ENCODE results near the gene XRCC4. TPM values are rescaled to one million over a fixed set of nuclear protein-coding genes. Genes with fewer than 3 reads are reported as not detected.

Gene XRCC4
- polyA plus RNA-seq, 1 donor, result 8.5 TPM

DNA sequence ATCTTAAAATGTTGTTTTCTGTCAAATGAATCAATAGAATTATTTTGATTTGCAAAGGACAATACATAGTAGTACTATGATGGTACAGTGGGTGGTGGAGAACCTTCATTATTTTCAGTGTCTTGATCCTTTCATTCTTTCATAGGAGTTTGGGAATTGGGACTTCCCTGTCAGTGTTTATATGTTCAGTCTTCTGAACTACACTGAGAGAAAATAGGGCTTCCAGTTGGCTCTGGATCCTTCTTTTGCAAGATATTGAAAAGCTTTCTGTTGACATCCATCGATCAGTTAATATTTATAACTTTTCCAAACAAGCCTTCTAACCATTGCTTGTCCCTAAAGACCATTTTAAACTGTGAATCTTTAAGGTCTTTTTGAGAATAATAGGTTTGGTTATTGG is 94.7 kb downstream of the XRCC4 start:
- Histone ChIP-seq H3K4me3 (ENCODE audit: low read length) (no peak overlapping the region), H3K27me3 (ENCODE audit: control insufficient read depth, insufficient read depth, low read length) (no peaks in the 10 kb centered on the region), H3K9me3 (ENCODE audit: control insufficient read depth, low read depth, low read length) (no peaks in the 10 kb centered on the region), H3K36me3 (ENCODE audit: control insufficient read depth, insufficient read depth, low read length) (no peaks in the 10 kb centered on the region), H3K4me1 (ENCODE audit: control insufficient read depth, insufficient read depth, low read length) (no peaks in the 10 kb centered on the region), H3K27ac (ENCODE audit: low read length) (no peak overlapping the region)
- WGBS (ENCODE audit: insufficient coverage, low lambda C conversion rate), result no CpG with 5 or more reads among the region's 1 CpG
- no peak for DNase-seq

DNA sequence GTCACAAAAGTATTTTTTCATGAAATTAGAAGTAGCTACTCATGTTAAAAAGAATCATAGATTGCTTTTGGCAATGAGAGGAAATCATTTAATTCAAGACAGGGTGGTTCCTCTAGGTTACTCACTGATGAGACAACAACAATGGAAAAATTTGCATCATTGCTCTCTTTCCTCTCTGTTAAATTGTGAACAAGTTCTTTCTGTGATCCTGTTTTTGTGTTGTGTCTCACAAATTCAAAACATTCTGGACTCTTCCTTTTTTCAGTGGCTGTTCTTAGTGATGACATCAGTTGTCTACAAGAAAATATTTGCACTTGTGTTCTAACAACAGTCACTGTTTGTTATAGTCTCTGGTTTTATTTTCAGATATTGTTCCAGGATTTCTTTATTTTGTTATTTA is 95.3 kb downstream of the XRCC4 start:
- no peaks in the 10 kb centered on the region for H3K4me1 ChIP-seq (ENCODE audit: control insufficient read depth, insufficient read depth, low read length)

DNA sequence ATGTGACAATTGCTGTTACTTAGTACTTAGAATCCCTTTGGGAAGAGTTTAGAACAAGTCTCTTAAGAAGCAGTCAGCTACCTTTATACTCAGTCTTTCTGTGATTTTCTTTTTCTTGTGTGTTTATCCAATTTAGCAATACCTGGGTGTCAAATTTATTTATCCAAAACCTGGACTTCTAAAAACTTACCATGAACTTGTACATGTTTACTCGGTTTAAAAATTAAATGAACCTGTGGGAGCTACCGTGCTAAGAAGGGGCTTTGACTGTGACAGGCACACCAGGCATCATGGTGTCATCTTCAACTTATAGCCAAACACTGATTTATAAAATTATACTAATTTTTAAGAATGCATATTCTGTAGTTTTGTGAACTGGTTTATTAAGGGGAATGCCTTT is 96.5 kb downstream of the XRCC4 start:
- H3K9me3 ChIP-seq (ENCODE audit: control insufficient read depth, low read depth, low read length), result no peaks in the 10 kb centered on the region
- no peak for DNase-seq
- no peaks in the 10 kb centered on the region for H3K27me3 ChIP-seq (ENCODE audit: control insufficient read depth, insufficient read depth, low read length)
- no peaks in the 10 kb centered on the region for H3K4me1 ChIP-seq (ENCODE audit: control insufficient read depth, insufficient read depth, low read length)
- no CpG with 5 or more reads among the region's 2 CpGs for WGBS (ENCODE audit: insufficient coverage, low lambda C conversion rate)
- H3K36me3 ChIP-seq (ENCODE audit: control insufficient read depth, insufficient read depth, low read length), result no peaks in the 10 kb centered on the region
- H3K27ac ChIP-seq (ENCODE audit: low read length), result no peak overlapping the region
- H3K4me3 ChIP-seq (ENCODE audit: low read length), result no peak overlapping the region

More for the DNA sequence above, 95.3 kb downstream of the XRCC4 start:
- Histone ChIP-seq H3K27me3 (ENCODE audit: control insufficient read depth, insufficient read depth, low read length) (no peaks in the 10 kb centered on the region), H3K27ac (ENCODE audit: low read length) (no peak overlapping the region), H3K9me3 (ENCODE audit: control insufficient read depth, low read depth, low read length) (no peaks in the 10 kb centered on the region), H3K36me3 (ENCODE audit: control insufficient read depth, insufficient read depth, low read length) (no peaks in the 10 kb centered on the region), H3K4me3 (ENCODE audit: low read length) (no peak overlapping the region)
- no peak for DNase-seq

DNA sequence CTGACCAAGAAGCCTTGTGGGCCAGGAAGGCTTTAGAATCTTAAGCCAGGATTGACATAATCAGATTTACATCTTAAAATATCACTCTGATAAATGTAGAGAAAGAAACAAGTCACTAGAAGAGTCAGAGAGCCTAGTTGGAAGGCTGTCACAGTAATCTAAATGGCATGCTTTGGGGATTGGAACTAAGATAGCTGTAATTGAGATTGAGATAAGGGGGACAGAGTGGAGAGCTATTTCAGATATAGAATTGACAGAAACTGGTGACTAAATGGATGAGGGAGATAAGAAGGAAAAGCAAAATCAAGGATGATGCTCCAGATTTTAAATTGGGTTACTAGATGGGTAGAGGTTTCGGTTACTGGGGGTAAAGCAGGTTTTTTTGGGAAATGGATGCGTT is 100.5 kb downstream of the XRCC4 start:
- H3K27me3 ChIP-seq (ENCODE audit: control insufficient read depth, insufficient read depth, low read length), result no peaks in the 10 kb centered on the region
- no peak overlapping the region for H3K27ac ChIP-seq (ENCODE audit: low read length)
- H3K4me1 ChIP-seq (ENCODE audit: control insufficient read depth, insufficient read depth, low read length), result no peaks in the 10 kb centered on the region
- no peak for DNase-seq
- no peaks in the 10 kb centered on the region for H3K36me3 ChIP-seq (ENCODE audit: control insufficient read depth, insufficient read depth, low read length)
- no peak overlapping the region for H3K4me3 ChIP-seq (ENCODE audit: low read length)
- H3K9me3 ChIP-seq (ENCODE audit: control insufficient read depth, low read depth, low read length), result no peaks in the 10 kb centered on the region
- no CpG with 5 or more reads among the region's 2 CpGs for WGBS (ENCODE audit: insufficient coverage, low lambda C conversion rate)

DNA sequence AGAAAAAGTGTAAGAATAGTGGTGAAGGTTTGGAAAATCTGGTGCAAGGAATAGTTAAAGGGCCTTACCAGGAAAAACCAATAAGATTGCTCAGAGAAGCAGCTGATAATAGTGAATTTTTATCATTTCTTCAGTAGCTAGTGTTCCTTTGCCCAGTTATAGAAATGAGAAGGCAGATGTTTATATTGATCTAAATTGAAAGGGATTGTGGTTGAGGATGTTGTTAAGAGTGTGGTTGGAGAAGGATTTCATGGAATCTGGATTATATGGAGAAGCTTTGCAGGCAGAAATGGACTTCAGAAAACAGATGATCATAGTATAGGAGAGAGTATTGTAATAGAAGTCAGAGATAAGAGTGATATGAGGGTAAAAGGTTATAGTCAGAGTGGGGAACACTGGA is 102.6 kb downstream of the XRCC4 start:
- DNase-seq, result no peak
- Histone ChIP-seq H3K4me1 (ENCODE audit: control insufficient read depth, insufficient read depth, low read length) (no peaks in the 10 kb centered on the region), H3K27me3 (ENCODE audit: control insufficient read depth, insufficient read depth, low read length) (no peaks in the 10 kb centered on the region), H3K36me3 (ENCODE audit: control insufficient read depth, insufficient read depth, low read length) (no peaks in the 10 kb centered on the region), H3K9me3 (ENCODE audit: control insufficient read depth, low read depth, low read length) (no peaks in the 10 kb centered on the region), H3K4me3 (ENCODE audit: low read length) (no peak overlapping the region), H3K27ac (ENCODE audit: low read length) (no peak overlapping the region)

DNA sequence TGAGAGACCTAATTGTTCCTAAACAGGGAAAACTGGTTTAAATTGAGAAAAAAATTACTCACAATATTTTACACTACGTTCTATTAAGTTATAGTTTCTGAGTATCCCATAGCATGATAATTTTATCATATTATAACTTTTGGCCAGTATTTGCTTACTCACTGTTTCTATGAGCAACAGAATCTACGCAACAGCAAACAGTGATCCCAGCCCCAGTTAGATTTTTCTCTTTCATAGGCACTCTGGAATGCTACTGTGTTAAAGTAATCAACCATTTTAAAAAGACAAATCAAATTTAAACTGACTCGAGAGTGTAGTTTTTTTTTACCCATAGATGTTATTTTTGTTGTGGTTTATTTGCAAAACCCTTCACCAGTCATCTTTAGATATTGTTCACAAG is 107.2 kb downstream of the XRCC4 start:
- Histone ChIP-seq H3K27ac (ENCODE audit: low read length) (no peak overlapping the region), H3K4me3 (ENCODE audit: low read length) (no peak overlapping the region), H3K27me3 (ENCODE audit: control insufficient read depth, insufficient read depth, low read length) (no peaks in the 10 kb centered on the region), H3K4me1 (ENCODE audit: control insufficient read depth, insufficient read depth, low read length) (no peaks in the 10 kb centered on the region), H3K9me3 (ENCODE audit: control insufficient read depth, low read depth, low read length) (no peaks in the 10 kb centered on the region), H3K36me3 (ENCODE audit: control insufficient read depth, insufficient read depth, low read length) (no peaks in the 10 kb centered on the region)
- no peak for DNase-seq
- 71% methylated on average over 1 of the region's 3 CpGs for WGBS (ENCODE audit: insufficient coverage, low lambda C conversion rate)

DNA sequence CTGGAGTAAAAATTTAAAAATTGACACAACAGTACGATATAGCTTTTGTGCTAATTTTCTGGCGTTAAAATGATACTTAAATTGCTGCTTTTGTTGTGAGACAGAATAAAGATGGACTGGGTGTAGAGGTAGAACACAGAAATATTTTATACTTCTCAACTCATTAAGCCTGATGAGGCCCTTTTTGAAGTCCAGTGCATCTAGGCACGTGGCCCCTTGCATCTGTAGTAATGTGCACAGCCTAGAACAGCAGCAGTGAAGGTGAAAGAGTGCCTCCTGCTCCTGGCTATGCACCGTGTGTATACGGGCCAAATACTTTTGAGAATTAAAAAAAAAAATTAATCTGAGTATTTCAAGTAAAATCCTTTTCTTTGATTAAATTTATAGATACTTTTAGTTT is 115.6 kb downstream of the XRCC4 start:
- DNase-seq, result no peak
- Histone ChIP-seq H3K9me3 (ENCODE audit: control insufficient read depth, low read depth, low read length) (no peaks in the 10 kb centered on the region), H3K4me3 (ENCODE audit: low read length) (no peak overlapping the region), H3K4me1 (ENCODE audit: control insufficient read depth, insufficient read depth, low read length) (no peaks in the 10 kb centered on the region), H3K27ac (ENCODE audit: low read length) (no peak overlapping the region), H3K27me3 (ENCODE audit: control insufficient read depth, insufficient read depth, low read length) (no peaks in the 10 kb centered on the region), H3K36me3 (ENCODE audit: control insufficient read depth, insufficient read depth, low read length) (no peaks in the 10 kb centered on the region)
- 95% methylated on average over 2 of the region's 5 CpGs for WGBS (ENCODE audit: insufficient coverage, low lambda C conversion rate)

DNA sequence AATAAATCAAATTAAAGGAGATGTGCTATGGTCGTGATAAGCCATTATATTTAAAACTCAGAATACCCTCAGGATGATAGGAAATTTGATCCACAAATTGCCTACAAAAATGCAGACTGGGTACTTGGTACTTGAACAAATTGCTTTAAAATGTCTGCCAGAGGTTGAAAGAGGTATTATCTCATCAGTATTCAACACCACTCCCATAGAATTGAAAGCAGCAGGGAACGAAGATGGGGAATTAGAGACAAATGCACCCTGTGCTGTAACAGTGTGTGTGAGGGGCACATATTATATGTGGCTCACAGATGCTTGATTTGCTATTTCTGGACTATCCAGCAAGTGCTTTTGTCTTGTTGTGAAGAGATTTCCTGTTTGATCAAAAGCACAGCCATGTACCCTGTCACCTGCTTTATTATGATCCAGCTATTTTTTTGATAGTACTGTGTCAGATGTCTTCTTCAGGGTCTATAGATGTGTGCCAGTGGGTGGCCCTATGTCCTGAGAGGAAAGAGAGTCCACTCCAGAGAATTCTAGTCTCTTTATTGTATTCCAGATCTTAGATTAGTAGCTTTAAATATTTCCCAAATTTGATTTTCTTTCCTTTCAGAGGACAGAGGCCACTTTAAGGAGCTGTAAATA is 120.1 kb downstream of the XRCC4 start:
- Histone ChIP-seq H3K27me3 (ENCODE audit: control insufficient read depth, insufficient read depth, low read length) (no peaks in the 10 kb centered on the region), H3K9me3 (ENCODE audit: control insufficient read depth, low read depth, low read length) (no peaks in the 10 kb centered on the region), H3K4me1 (ENCODE audit: control insufficient read depth, insufficient read depth, low read length) (no peaks in the 10 kb centered on the region), H3K27ac (ENCODE audit: low read length) (no peak overlapping the region), H3K36me3 (ENCODE audit: control insufficient read depth, insufficient read depth, low read length) (no peaks in the 10 kb centered on the region), H3K4me3 (ENCODE audit: low read length) (no peak overlapping the region)
- no peak for DNase-seq
- no CpG with 5 or more reads among the region's 2 CpGs for WGBS (ENCODE audit: insufficient coverage, low lambda C conversion rate)

DNA sequence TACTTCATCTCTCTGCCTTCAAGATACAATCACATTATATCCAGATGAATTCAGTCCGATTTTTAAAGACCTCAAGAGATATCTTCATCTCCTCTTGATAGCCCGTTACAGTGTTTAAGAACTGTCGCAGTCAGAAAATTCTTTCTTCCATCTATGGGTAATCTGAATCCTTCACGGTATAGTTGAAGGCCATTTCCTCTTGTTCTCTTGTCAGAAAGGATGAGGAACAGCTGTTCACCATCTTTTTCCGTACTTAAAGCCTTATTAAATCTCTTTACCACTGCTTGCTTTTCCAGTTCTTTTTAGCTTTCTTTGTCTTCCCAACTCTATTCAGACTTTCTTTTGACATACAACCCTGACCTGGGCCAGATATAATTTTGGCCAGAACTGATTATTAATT is 121.8 kb downstream of the XRCC4 start:
- WGBS (ENCODE audit: insufficient coverage, low lambda C conversion rate), result 88% methylated on average over 4 of the region's 5 CpGs
- no peaks in the 10 kb centered on the region for H3K4me1 ChIP-seq (ENCODE audit: control insufficient read depth, insufficient read depth, low read length)
- no peak for DNase-seq
- H3K27ac ChIP-seq (ENCODE audit: low read length), result no peak overlapping the region
- no peak overlapping the region for H3K4me3 ChIP-seq (ENCODE audit: low read length)
- H3K9me3 ChIP-seq (ENCODE audit: control insufficient read depth, low read depth, low read length), result no peaks in the 10 kb centered on the region
- no peaks in the 10 kb centered on the region for H3K27me3 ChIP-seq (ENCODE audit: control insufficient read depth, insufficient read depth, low read length)
- H3K36me3 ChIP-seq (ENCODE audit: control insufficient read depth, insufficient read depth, low read length), result no peaks in the 10 kb centered on the region

DNA sequence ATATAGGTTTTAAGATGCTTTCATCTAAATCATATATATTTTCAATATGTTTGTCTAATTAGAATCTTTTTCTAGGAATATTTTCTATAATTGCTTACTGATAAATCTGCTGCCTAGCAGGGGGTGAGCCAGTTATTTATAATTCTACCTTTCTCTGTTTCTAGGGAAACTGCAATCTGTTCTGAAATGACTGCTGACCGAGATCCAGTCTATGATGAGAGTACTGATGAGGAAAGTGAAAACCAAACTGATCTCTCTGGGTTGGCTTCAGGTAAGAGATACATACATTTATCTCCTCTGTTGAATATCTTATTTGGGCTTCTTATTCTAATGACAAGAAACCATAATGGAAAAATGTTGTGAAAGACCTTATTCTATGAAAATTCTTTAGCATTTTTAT is 127.3 kb downstream of the XRCC4 start:
- no peaks in the 10 kb centered on the region for H3K27me3 ChIP-seq (ENCODE audit: control insufficient read depth, insufficient read depth, low read length)
- H3K36me3 ChIP-seq (ENCODE audit: control insufficient read depth, insufficient read depth, low read length), result no peaks in the 10 kb centered on the region
- no peak for DNase-seq
- no CpG with 5 or more reads among the region's 1 CpG for WGBS (ENCODE audit: insufficient coverage, low lambda C conversion rate)
- no peaks in the 10 kb centered on the region for H3K4me1 ChIP-seq (ENCODE audit: control insufficient read depth, insufficient read depth, low read length)
- no peak overlapping the region for H3K4me3 ChIP-seq (ENCODE audit: low read length)
- H3K9me3 ChIP-seq (ENCODE audit: control insufficient read depth, low read depth, low read length), result no peaks in the 10 kb centered on the region
- H3K27ac ChIP-seq (ENCODE audit: low read length), result no peak overlapping the region

DNA sequence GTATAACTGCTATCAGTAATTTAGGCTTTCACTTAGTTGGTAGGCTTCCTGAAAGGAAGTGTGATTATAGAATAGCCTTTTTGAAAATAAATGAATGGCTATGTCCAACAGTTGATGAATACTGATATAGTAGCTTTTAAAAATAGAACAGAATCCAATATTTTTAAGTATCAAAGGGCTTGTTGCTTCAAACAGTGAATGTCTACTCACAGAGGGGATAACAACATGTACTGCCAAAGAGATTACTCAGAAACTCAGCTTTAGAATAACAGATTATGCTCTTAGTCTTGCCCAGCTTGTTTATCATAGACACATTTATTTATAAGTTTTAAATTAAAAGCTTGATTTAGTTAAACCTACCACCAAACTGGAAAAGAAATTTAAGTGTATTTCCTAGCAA is 132.6 kb downstream of the XRCC4 start:
- Histone ChIP-seq H3K27ac (ENCODE audit: low read length) (no peak overlapping the region), H3K4me3 (ENCODE audit: low read length) (no peak overlapping the region), H3K4me1 (ENCODE audit: control insufficient read depth, insufficient read depth, low read length) (no peaks in the 10 kb centered on the region), H3K27me3 (ENCODE audit: control insufficient read depth, insufficient read depth, low read length) (no peaks in the 10 kb centered on the region), H3K36me3 (ENCODE audit: control insufficient read depth, insufficient read depth, low read length) (no peaks in the 10 kb centered on the region), H3K9me3 (ENCODE audit: control insufficient read depth, low read depth, low read length) (no peaks in the 10 kb centered on the region)
- DNase-seq, result no peak

Data from large intestine (tissue), 3 donors.